ENCODE measurements around the gene PBX2. TPM values are rescaled to one million over a fixed set of nuclear protein-coding genes. Genes with fewer than 3 reads are reported as not detected.
A peak's percentile ranks its signal among the peaks of the same experiment; 100 is the strongest.

Gene PBX2
- total and polyA plus RNA-seq, 2 experiments from 2014 or later = 21.6 to 77.5 TPM

- Histone ChIP-seq H3K79me2 (peaks cover 39% of the 10 kb centered on the region), H3K4me2 (no peak overlapping the region), H3K36me3 (replicated peaks; ENCODE audit: insufficient read depth, low read depth) (no peaks in the 10 kb centered on the region), H3K27ac (no peak overlapping the region), H3K4me1 (ENCODE audit: insufficient read depth) (peaks cover 12% of the 10 kb centered on the region), H3K9me2 (replicated peaks; ENCODE audit: insufficient read depth) (no peaks in the 10 kb centered on the region), H3K4me3 (no peak overlapping the region), H4K20me1 (ENCODE audit: insufficient read depth, poor library complexity, severe bottlenecking) (no peaks in the 10 kb centered on the region), H2AFZ (no peak overlapping the region), H3K27me3 (no peaks in the 10 kb centered on the region), H3K9me3 (ENCODE audit: low read depth) (no peaks in the 10 kb centered on the region)
- no peak for TF ChIP-seq EZH2phosphoT487 (IDR thresholded peaks at IDR 0.05; ENCODE audit: low read depth, severe bottlenecking, unreplicated experiment)
- no peak for TF ChIP-seq CTCF (IDR thresholded peaks at IDR 0.05; ENCODE audit: poor library complexity)
- TF ChIP-seq EZH2 (IDR thresholded peaks at IDR 0.05; ENCODE audit: borderline replicate concordance) = no peak
- 94% methylated on average over 11 of the region's 11 CpGs for WGBS (ENCODE audit: low lambda C conversion rate, missing lambda C conversion rate)
- DNase-seq (ENCODE audit: low spot score) = no peak
Measured at GRCh38 chr6:32170294-32170693, 19.7 kb downstream of the PBX2 start.

- peaks cover 5% of the 10 kb centered on the region for H3K4me1 ChIP-seq (ENCODE audit: insufficient read depth)
- 92% methylated on average over 11 of the region's 11 CpGs for WGBS (ENCODE audit: low lambda C conversion rate, missing lambda C conversion rate)
Measured at GRCh38 chr6:32168807-32169591, 21.0 kb downstream of the PBX2 start.

GRCh38 chr6:32168350-32168749 is 21.7 kb downstream of the PBX2 start:
- Histone ChIP-seq H3K4me1 (ENCODE audit: insufficient read depth) (peaks cover 5% of the 10 kb centered on the region), H3K9me3 (ENCODE audit: low read depth) (no peaks in the 10 kb centered on the region), H3K27me3 (no peaks in the 10 kb centered on the region), H3K4me2 (no peak overlapping the region), H3K9me2 (replicated peaks; ENCODE audit: insufficient read depth) (no peaks in the 10 kb centered on the region), H3K36me3 (replicated peaks; ENCODE audit: insufficient read depth, low read depth) (no peaks in the 10 kb centered on the region), H3K27ac (peak overlapping the region; percentile 67), H3K4me3 (no peak overlapping the region), H2AFZ (no peak overlapping the region), H3K79me2 (peaks cover 19% of the 10 kb centered on the region), H4K20me1 (ENCODE audit: insufficient read depth, poor library complexity, severe bottlenecking) (no peaks in the 10 kb centered on the region)
- 83% methylated on average over 2 of the region's 2 CpGs for WGBS (ENCODE audit: low lambda C conversion rate, missing lambda C conversion rate)
- no peak for DNase-seq (ENCODE audit: low spot score)
- no peak for TF ChIP-seq EZH2phosphoT487 (IDR thresholded peaks at IDR 0.05; ENCODE audit: low read depth, severe bottlenecking, unreplicated experiment)
- TF ChIP-seq EZH2 (IDR thresholded peaks at IDR 0.05; ENCODE audit: borderline replicate concordance) = no peak
- TF ChIP-seq CTCF (IDR thresholded peaks at IDR 0.05; ENCODE audit: poor library complexity) = no peak

More at GRCh38 chr6:32168807-32169591, 21.0 kb downstream of the PBX2 start:
- H3K79me2 ChIP-seq = peaks cover 26% of the 10 kb centered on the region
- DNase-seq (ENCODE audit: low spot score) = no peak
- no peak overlapping the region for H2AFZ ChIP-seq
- H3K27ac ChIP-seq = no peak overlapping the region
- no peaks in the 10 kb centered on the region for H3K9me2 ChIP-seq (replicated peaks; ENCODE audit: insufficient read depth)
- no peaks in the 10 kb centered on the region for H3K36me3 ChIP-seq (replicated peaks; ENCODE audit: insufficient read depth, low read depth)
- H3K9me3 ChIP-seq (ENCODE audit: low read depth) = no peaks in the 10 kb centered on the region
- H3K4me2 ChIP-seq = no peak overlapping the region
- no peaks in the 10 kb centered on the region for H3K27me3 ChIP-seq
- H4K20me1 ChIP-seq (ENCODE audit: insufficient read depth, poor library complexity, severe bottlenecking) = no peaks in the 10 kb centered on the region
- H3K4me3 ChIP-seq = no peak overlapping the region
- no peak for TF ChIP-seq CTCF (IDR thresholded peaks at IDR 0.05; ENCODE audit: poor library complexity)
- TF ChIP-seq EZH2 (IDR thresholded peaks at IDR 0.05; ENCODE audit: borderline replicate concordance) = no peak
- TF ChIP-seq EZH2phosphoT487 (IDR thresholded peaks at IDR 0.05; ENCODE audit: low read depth, severe bottlenecking, unreplicated experiment) = no peak

All from hepatocyte (in vitro differentiated cells).